HS-5 (cell line): Measurements from ENCODE around the gene UNC13B.
A peak's percentile ranks its signal among the peaks of the same experiment; 100 is the strongest.
"Not testable (repeated sequence)": the region's sequence is repeated elsewhere in the genome, so short reads cannot be mapped to it uniquely, and the experiment has no call there.

ENCODE experiments used
- DNase-seq: peaks from one replicate; pipeline ENCODE4 v3.0.0-alpha.2; 2012; ENCODE audit warnings: low read depth

Gene UNC13B

DNA sequence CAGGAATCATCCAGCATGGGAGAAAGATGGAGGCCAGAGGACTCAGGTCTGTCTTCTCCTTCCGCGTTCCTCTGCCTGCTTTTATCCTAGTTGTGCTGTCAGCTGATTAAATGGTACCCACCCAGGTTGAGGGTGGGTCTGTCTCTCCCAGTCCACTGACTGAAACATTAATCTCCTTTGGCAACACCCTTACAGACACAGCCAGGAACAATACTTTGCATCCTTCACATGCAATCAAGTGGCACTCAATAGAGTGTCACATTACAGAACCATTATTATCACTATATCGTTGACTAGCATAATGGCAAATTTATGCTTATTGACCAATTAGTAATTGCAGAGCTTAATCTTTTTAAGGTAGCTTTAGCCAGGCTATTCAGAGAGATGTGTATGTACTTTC lies 64.8 kb downstream of the UNC13B start:
- DNase-seq: no peak

DNA sequence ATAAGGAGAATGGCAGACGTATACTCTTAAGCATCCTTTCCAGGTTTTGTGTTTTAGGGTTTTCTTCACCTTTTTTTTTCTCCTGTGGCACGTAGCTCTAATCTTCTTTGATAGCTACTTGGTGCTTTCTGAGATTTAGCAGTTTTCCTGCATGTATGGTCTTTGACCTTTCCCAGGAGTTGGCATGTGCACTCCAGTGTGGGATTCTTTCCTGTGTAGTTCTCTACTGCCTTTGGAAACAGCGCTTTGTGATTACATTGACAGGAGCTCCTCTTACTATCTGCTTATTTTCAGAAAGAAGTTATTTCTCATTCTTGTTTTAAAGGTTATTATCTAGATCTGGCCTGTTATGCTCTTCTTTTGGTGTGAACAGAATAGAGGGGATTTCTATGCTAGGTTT lies 65.5 kb downstream of the UNC13B start:
- DNase-seq: no peak

DNA sequence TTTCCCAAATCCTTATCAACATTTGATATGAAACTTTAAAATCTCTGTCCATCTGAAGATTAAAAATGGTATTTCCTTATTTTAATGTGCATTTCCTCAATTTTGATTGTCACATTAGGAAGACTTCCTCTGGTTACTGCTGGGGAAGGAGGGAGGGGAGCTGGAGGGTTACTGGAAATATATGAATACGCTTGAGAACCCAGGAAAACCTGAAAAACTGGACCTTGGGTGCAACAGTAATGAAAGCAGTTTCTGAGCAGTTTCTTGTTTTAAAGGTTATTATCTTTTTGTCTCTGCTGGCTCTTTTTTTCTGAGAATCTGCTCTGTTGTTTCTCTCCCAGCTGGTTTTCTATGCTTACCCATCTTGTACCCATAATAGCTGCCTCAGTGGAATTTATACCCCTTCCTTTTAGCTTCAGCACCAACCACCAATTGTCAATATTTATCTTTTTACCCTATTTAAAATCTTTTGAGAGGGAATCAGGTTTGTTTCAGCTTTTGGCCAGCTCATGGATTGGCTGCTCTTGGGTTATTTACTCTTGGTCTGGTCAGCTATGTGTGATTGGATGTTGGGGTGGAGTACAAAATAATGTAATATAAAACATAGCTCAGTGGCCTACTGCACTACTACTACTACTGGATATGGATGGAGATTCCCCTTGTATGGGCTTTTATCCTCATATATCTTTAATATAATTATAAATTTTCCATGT lies 67.4 kb downstream of the UNC13B start:
- DNase-seq: no peak

DNA sequence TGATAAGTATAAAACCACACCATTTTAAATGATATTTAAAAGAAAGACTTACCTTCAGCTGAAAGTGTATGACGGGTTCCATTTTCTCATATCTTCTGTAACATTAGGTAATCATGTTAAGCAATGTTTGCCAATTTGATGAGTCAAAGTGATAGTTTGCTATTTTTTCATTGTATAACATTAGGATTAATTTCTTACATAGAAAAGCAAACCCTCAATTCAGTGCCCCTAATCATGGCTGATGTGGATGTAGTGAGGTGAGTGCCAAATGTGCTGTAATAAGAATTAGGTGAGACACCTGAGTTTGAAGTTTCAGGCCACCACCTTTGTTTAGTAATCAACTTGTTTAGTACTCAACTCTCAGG lies 68.0 kb downstream of the UNC13B start:
- DNase-seq: no peak

DNA sequence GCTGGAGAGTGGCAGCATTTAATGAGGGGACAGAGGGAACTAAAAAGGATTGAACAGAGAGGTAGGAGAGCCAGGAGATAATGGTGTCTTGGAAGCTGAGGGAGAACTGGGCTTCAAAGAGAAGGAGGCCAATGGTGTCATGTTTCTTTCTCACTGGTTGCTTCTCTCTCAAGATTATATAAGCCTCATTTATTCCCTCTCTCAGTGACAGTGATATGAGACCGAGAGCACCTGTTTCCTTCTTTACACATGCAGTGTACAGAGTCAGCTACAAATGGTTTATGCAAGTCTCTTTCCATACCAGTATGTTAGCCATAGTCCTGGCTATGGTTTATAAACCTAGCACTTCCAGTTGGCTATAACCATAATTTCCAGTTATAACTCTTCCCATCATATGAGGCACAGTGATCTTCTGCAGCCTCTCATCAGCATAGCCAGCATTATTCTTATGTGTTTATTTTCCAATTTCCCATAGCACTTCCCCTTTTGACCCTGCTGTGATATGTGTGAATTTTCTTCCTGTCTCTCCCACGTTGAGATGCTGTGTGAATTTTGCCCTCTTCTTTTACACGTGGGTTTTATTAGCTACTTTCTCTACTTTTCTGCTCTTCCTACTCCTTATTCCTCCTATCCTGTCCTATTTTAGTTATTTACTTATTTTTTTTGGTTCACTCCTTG lies 71.2 kb downstream of the UNC13B start:
- no peak for DNase-seq

DNA sequence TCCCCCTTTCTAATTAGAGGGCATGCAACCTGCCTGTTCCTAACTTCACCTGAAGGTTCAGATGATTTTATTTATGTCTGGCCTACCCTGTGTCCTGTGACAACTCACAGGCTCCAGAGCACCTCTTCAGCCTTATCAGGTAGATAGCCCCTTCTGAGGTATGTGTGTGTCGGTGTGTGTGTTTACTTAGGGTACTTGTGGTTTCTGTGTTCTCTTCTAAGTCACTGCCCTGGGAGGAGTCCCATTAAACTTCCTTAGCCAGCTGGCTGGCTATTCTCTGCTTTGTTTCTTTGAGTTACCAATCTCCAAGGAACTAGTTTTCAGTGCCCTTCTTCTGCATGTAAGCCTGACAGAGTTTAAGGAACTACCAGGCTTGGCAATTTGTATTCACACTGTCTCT lies 74.9 kb downstream of the UNC13B start:
- DNase-seq: no peak

DNA sequence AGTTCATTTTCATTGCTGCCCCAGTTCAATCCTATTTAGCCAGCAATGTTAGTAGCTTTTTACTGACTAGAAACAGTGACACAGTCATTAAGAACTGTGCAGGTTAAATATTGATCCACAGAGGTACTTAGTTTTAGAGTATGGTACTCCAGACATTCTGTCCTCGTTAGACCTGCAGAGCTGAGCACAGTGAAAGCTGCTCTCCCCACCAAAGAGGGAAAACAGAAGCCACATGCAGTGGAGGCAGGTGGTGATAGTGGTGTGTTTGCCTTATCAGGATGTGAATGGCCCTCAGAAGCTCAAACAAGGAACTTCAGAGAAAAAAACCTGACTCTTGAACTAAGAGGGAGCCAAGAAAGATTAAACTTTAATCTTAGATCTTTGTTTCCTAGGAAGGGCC lies 75.5 kb downstream of the UNC13B start:
- no peak for DNase-seq

DNA sequence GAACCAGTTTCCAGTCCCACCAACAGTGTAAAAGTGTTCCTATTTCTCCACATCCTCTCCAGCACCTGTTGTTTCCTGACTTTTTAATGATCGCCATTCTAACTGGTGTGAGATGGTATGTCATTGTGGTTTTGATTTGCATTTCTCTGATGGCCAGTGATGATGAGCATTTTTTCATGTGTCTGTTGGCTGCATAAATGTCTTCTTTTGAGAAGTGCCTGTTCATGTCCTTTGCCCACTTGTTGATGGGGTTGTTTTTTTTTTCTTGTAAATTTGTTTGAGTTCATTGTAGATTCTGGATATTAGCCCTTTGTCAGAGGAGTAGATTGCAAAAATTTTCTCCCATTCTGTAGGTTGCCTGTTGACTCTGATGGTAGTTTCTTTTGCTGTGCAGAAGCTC lies 84.1 kb downstream of the UNC13B start:
- not testable (repeated sequence) for DNase-seq

DNA sequence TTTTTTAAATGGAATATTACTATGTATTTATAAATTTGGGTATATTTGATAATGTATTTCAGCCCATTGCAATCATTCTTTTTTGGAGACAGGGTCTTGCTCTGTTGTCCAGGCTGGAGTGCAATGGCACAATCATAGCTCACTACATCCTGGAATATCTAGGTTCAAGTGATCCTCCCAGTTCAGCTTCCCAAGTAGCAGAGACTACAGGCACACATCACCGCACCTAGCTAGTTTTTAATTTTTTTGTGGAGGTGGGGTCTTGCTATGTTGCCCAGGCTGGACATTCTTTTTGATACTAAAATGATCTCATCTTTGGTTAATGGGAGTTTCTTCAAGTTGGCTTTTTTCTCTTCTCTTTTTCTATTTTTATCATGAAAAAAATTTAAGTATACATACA lies 91.3 kb downstream of the UNC13B start:
- DNase-seq: no peak

DNA sequence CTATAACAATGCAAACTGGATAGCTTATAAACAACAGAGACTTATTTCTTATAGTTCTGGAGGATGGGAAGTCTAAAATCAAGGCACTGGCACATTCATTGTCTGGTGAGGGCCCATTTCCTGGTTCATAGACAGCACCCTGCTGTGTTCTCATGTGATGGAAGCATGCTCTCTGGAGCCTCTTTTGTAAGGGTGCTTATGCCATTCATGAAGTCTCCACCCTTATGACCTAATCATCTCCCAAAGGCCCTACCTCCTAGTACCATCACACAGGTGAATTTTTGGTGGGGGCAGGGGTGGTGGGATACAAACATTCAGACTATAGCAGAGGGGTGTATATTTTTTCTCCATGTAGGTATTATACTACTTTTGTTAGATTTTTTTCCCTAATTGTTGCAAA lies 92.4 kb downstream of the UNC13B start:
- no peak for DNase-seq

DNA sequence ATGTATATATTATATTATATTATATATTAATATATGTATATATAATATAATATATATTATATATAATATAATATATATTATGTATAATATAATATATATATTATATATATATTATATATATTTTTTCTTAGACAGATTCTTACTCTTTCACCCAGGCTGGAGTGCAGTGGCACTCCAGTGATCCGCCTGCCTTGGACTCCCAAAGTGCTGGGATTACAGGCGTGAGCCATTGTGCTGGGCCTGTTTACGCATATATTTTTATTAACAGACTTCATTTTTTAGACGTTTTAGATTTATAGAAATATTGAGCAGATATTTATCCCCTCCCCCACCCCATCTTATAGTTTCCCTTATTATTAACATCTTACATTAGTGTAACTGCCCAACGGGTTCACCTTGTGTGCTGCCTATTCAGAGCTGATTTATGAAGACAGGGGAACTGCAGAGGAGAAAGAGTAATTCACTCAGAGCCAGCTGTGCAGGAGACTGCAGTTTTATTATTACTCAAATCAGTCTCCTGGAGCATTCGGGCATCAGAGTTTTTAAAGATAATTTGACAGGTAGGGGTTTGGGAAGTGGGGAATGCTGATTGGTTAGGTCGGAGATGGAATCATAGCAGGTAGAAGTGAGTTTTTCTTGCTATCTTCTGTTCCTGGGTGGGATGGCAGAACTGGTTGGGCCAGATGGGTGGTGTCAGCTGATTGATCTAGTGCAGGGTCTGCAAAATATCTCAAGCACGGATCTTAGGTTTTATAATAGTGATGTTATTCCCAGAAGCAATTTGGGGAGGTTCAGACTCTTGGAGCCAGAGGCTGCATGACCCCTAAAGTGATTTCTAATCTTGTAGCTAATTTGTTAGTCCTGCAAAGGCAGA lies 93.4 kb downstream of the UNC13B start:
- DNase-seq: no peak

DNA sequence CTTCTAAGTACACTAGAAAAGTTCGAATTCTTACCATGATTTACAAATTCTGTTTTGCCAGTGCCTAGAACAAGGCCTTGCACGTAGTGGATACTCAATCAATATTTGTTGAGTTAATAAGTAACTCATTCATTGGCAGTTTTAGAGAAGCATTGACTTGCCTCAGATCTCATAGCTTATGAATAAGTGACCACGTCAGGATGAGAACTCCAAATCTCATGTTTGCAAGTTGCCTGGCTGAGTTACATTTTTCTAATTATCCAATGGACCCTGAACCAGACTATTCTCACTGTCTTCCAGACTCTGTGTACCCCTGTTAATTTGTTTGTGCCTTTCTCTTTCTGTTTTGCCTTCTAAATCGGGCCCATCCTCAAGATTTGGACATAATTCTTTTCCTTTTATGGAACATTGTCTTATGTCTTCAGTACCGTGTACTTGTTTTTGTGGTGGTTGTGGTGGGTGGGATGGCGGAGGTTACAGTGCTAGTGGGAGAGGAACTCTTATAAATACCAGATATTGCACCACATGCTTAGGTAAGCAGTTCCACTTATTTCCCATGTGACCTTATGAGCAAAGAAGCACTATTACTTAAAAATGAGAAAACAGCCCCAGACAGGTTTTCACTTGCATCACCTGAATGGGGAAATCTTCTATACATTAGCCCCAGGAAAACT lies 96.3 kb downstream of the UNC13B start:
- no peak for DNase-seq

DNA sequence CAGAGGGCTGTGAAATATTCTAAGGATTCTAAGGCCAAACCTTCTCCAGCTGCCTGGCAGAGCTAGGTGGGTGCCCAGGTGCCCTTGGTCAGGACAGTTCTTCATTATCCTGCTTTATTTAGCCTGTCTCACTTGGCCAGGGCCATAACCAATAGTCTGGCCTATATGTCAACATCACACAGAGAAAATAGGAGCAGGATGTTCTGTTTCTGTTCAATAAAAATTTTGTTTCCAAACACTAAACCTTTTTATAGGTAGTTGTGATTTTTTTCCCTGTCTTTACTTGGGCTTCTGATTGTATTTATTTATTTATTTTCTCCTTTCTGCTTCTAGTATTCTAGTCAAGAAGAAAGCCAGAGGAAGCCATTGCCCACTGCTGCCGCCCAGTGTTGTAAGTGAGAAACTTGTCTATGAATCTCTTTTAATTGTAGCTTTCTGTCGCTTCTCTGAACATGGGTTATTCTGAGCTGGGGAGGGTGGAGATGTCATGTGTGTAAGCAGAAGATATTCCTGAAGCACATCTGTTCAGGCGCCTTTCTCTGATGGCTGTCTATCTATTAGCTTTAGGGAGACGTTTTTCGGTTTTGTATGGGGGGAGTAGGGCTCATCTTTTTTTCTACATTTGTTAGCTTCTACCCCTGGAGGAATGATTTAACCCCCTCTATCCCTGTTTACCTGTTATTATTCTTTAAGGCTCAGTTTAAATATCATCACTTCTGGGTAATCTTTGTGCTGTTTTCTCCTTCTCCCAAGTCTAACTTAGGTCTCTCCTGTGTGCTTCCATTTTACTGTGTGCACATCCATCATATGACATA lies 97.1 kb downstream of the UNC13B start:
- DNase-seq: no peak

DNA sequence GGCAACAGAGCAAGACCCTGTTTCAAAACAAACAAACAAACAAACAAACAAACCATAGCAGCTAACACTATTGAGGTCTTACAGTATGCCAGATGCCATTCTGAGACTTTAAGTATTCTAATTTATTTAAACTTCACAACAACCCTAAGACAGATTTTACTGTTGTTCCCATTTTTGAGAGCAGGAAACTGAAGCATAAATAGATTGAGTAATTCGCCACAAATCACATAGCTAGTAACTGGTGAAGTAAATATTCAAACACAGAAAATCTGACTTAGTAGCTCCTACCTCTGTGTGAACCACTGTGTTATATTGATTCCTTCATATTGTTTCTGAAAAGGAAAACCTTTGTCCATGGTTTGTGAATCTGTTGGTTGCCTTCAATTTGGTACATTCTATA lies 98.4 kb downstream of the UNC13B start:
- DNase-seq: no peak

DNA sequence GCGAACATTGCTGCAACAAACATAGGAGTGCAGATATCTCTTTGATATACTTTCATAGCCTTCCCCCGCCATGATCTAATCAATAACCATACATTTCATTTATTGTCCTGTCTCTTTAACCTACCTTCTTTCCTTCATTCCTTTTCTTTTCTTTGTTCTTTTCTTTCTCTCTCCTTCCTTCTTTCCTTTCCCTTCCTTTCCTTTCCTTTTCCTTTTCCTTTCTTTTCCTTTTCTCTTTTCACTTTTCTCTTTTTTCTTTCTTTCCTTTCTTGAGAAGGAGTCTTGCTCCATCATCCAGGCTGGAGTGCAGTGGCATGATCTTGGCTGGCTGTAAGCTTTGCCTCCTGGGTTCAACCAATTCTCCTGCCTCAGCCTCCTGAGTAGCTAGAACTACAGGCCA lies 100.3 kb downstream of the UNC13B start:
- no peak for DNase-seq

DNA sequence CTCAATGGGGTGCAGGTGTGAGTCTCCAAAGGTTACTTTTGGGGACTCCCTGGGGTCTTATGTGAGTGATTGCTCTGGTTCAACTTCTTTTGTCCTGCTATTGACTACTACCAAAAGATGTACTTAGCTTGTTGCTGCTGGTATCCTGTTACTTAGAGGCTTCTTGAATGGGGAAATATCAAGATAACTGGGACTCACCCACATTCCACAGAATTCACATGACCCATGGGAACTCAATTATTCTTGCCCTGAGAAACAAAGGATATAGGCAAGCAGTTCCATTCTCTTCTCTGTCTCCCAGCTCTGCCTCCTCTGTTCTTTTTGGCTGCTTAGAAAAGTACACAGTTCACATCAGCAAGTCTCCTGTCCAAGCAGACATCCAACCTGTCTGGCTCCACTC lies 105.9 kb downstream of the UNC13B start:
- DNase-seq: no peak

DNA sequence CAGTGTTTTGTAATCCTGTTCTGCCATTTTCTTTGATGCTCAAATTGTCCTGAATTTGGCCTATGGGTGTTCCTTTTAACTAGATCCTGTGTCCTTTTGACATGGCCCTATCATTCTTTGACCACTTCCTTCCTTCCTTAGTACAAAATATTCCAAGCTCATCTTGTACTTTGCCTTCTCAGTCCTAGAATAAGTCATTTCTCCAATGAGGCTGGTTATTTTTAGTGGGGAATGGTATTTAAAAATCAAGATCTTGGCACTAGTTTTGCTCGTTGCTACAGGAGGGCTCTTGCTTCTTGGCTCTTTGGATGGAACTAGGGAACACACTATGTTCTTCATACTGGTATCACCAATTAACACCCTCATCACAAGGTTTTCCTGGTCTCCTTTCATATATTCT lies 108.1 kb downstream of the UNC13B start:
- DNase-seq: no peak

DNA sequence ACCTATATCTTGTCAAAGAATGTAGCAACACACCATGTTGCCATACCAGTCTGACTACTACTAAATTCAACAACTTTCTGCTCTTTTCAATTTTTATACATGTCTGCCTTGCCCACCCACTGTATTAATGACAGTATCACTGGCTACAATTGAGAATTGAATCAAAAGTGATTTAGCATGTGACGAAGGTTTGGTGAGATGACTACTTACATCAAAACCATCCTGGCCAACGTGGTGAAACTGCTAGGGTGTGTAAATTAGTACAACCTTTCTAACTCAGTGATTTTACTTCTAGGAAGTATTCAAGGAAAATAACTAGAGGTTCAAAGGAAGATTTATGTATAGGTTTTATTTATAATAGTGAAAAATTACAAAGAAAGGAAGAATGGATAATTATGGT lies 109.8 kb downstream of the UNC13B start:
- no peak for DNase-seq

DNA sequence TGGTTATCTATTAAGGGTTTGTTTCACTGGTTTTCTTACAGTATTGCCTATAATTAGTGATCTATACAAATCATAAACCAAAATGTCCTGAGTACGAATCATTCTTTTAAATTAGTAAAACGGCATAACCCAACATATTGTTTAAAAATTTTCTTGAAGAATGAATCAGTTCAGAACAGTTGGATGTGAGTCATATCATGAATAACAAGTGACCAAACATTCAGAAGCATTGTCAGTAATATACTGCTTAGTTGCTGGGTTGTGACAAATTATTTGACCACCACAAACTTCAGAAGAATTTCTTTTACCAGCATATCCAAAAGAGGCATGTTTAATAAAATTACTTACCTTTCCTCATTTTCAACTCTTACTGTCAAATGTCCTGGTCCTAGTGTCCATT lies 111.2 kb downstream of the UNC13B start:
- peak; percentile 53 for DNase-seq

DNA sequence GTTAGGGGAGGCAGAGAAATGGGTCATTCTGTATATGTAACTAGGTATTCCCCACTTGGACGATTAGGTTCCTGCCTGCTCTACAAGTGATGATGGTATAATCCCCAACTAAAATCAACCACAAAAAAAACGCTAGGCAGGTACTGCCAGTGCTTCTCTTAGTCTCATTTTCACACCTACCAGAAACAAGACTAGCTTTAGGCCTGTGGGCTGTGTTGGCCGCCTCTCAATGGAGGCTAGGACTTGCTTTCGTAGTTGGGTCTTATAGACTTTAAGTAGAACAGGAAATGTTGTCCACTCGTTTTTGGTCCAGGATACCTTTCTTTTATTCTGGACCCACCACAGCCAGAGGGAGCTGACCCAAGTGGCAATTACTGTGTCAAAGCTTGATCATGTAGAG lies 111.8 kb downstream of the UNC13B start:
- no peak for DNase-seq

DNA sequence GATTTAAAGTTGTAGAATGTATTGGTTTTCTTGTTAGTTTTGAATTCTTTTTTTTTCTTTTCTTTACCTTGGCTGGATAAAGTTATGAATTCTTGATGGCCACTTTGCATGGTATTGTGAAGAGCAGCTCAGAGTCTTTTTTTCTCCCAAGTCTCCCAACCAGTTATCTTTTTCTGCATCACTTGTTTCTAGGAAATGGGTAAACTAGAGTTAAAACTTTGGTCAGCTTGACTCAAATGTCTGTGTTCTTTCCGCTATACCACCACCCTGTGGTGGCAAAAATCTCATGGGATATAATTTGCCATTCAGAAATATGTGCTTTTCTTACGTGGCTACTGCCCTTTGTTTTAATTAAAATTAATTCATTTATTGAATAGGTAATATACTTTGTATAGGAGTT lies 113.2 kb downstream of the UNC13B start:
- DNase-seq: no peak

DNA sequence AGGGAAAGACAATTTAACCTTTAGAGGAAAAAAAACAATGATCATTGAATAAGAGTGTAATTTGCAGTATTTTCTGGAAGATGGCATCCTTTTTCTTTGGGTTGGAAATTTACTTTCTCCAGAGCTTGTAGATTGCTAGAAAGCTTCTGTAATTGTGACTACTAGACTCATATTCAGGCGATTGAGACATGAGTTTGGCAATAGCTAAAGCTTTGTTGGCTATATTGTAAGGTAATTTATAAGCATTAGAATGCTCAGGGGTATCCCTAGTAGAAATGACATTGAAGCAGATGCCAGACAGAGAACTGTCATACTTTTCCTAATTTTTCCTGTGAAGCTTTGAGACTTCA lies 115.3 kb downstream of the UNC13B start:
- DNase-seq: no peak
